Trophoblast cell (in vitro differentiated cells and primary cell): ENCODE measurements around the gene RCVRN.

Source experiments
- DNase-seq, 2 donors: peaks; one replicate each; pipeline ENCODE4 v3.0.0-alpha.2; 2016
- H2AFZ ChIP-seq: 2 replicates; pipeline ENCODE4 v1.6.1; 2013; ENCODE audit warnings: low read length, moderate library complexity, mild to moderate bottlenecking; ENCODE audit not compliant: insufficient read depth, poor library complexity
- H2AK5ac ChIP-seq: 2 replicates; pipeline ENCODE4 v1.6.1; 2013; ENCODE audit warnings: mild to moderate bottlenecking, low read length
- H2BK120ac ChIP-seq: 2 replicates; pipeline ENCODE4 v1.6.1; 2013; ENCODE audit warnings: low read length, mild to moderate bottlenecking, moderate library complexity; ENCODE audit not compliant: insufficient read depth, poor library complexity
- H2BK12ac ChIP-seq: 2 replicates; pipeline ENCODE4 v1.6.1; 2013; ENCODE audit warnings: mild to moderate bottlenecking, low read length, moderate library complexity
- H2BK5ac ChIP-seq: 2 replicates; pipeline ENCODE4 v1.6.1; 2013; ENCODE audit warnings: low read length, low read depth, moderate library complexity, mild to moderate bottlenecking; ENCODE audit not compliant: poor library complexity
- H3K14ac ChIP-seq: 2 replicates; pipeline ENCODE4 v1.6.1; 2013; ENCODE audit warnings: mild to moderate bottlenecking, low read length
- H3K18ac ChIP-seq: 2 replicates; pipeline ENCODE4 v1.6.1; 2013; ENCODE audit warnings: mild to moderate bottlenecking, low read length
- H3K23ac ChIP-seq: 2 replicates; pipeline ENCODE4 v1.6.1; 2013; ENCODE audit warnings: low read length
- H3K27ac ChIP-seq: 2 replicates; pipeline ENCODE4 v1.5.1; 2013; ENCODE audit warnings: low read depth, mild to moderate bottlenecking, inconsistent platforms, low read length, moderate library complexity
- H3K27me3 ChIP-seq: 2 replicates; pipeline ENCODE4 v1.6.1; 2013; ENCODE audit warnings: inconsistent platforms, mild to moderate bottlenecking, low read length, moderate library complexity; ENCODE audit not compliant: insufficient read depth
- H3K36me3 ChIP-seq, 2 experiments: 1 replicate in 1 of 2; 2 replicates in 1 of 2; pipeline ENCODE4 v1.6.1; 2013; ENCODE audit warnings: low read length in 2 of 2, mild to moderate bottlenecking in 2 of 2, moderate library complexity in 1 of 2; ENCODE audit not compliant: insufficient read depth in 2 of 2, control insufficient read depth in 1 of 2
- H3K4ac ChIP-seq: 2 replicates; pipeline ENCODE4 v1.6.1; 2013; ENCODE audit warnings: low read depth, mild to moderate bottlenecking, low read length, moderate library complexity
- H3K4me1 ChIP-seq, 2 experiments: 1 replicate in 1 of 2; 2 replicates in 1 of 2; pipeline ENCODE4 v1.6.1; 2013; ENCODE audit warnings: low read length in 2 of 2, mild to moderate bottlenecking in 2 of 2, moderate library complexity in 1 of 2; ENCODE audit not compliant: insufficient read depth in 2 of 2, control insufficient read depth in 1 of 2
- H3K4me2 ChIP-seq: 2 replicates; pipeline ENCODE4 v1.6.1; 2013; ENCODE audit warnings: inconsistent platforms, mild to moderate bottlenecking, low read length, moderate library complexity
- H3K4me3 ChIP-seq: 2 replicates; pipeline ENCODE4 v1.5.1; 2013; ENCODE audit warnings: mild to moderate bottlenecking, low read depth, low read length, inconsistent platforms
- H3K79me1 ChIP-seq: one replicate; pipeline ENCODE4 v1.6.1; 2013; ENCODE audit warnings: low read length
- H3K79me2 ChIP-seq: 2 replicates; pipeline ENCODE4 v1.6.1; 2013; ENCODE audit warnings: low read length, mild to moderate bottlenecking; ENCODE audit not compliant: control insufficient read depth, insufficient read depth, poor library complexity
- H3K9ac ChIP-seq: 2 replicates; pipeline ENCODE4 v1.6.1; 2013; ENCODE audit warnings: mild to moderate bottlenecking, low read length
- H3K9me3 ChIP-seq: 2 replicates; pipeline ENCODE4 v1.6.1; 2013; ENCODE audit warnings: low read depth, mild to moderate bottlenecking, control low read depth, inconsistent platforms, low read length; ENCODE audit not compliant: insufficient read depth
- H4K12ac ChIP-seq: 2 replicates; pipeline ENCODE4 v1.6.1; 2013; ENCODE audit warnings: low read depth, mild to moderate bottlenecking, low read length, moderate library complexity
- H4K8ac ChIP-seq: 2 replicates; pipeline ENCODE4 v1.6.1; 2013; ENCODE audit warnings: low read depth, mild to moderate bottlenecking, low read length, moderate library complexity
- H4K91ac ChIP-seq: one replicate; pipeline ENCODE4 v1.6.1; 2013; ENCODE audit warnings: low read depth, mild to moderate bottlenecking, low read length, moderate library complexity
- WGBS: extraction: QIAGEN DNeasy Blood & Tissue Kit; methylation state at CpG from one replicate; pipeline ENCODE4 v1.1.7; 2013; ENCODE audit warnings: missing lambda C conversion rate; ENCODE audit not compliant: insufficient read length, insufficient coverage; ENCODE audit errors: extremely low coverage; 5-methylcytosine and 5-hydroxymethylcytosine counted together

Gene RCVRN

DNA sequence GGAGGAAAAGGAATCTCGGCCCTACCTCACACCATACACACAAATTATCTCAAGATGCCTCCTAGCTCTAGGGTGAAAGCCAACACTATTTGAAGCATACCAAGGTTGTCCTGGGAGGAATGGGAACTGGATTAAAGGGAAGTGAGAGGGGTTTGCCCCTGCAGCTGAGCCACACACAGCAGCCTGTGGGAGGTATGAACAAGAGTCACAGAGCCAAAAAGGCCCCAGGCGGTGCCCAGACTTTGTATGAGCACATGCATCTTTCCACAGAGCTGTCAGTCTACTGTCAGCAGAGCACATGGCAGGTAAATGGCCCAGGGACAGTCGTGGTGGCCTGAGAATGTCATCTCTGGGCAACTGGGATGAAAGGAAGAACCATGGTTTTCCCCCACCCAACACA is 31.0 kb upstream of the RCVRN start:
- Histone ChIP-seq H3K9me3 (no peaks in the 10 kb centered on the region), H2BK5ac (no peak overlapping the region), H4K91ac (no peak overlapping the region), H3K36me3 (peaks cover 19 to 21% of the 10 kb centered on the region in 2 experiments), H3K79me2 (no peaks in the 10 kb centered on the region), H2AK5ac (no peak overlapping the region), H4K8ac (no peak overlapping the region), H4K12ac (no peak overlapping the region), H3K9ac (no peak overlapping the region), H2BK12ac (no peak overlapping the region), H3K4me2 (no peak overlapping the region), H3K18ac (no peak overlapping the region), H3K4me1 (peaks cover 0 to 2% of the 10 kb centered on the region in 2 experiments), H3K4me3 (no peak overlapping the region), H3K79me1 (no peaks in the 10 kb centered on the region), H3K4ac (no peak overlapping the region), H3K27me3 (no peaks in the 10 kb centered on the region), H2BK120ac (no peak overlapping the region), H2AFZ (no peak overlapping the region), H3K23ac (no peak overlapping the region), H3K27ac (no peak overlapping the region), H3K14ac (no peak overlapping the region)
- whole genome bisulfite sequencing: no CpG with 5 or more reads among the region's 3 CpGs
- DNase-seq: no peak

GRCh38 chr17:9935408-9935807 is 30.3 kb upstream of the RCVRN start:
- Histone ChIP-seq H3K4me2 (no peak overlapping the region), H2BK5ac (no peak overlapping the region), H3K79me1 (no peaks in the 10 kb centered on the region), H2AFZ (no peak overlapping the region), H3K36me3 (peaks cover 16 to 21% of the 10 kb centered on the region in 2 experiments), H3K9ac (no peak overlapping the region), H3K18ac (no peak overlapping the region), H3K27me3 (no peaks in the 10 kb centered on the region), H3K14ac (no peak overlapping the region), H4K8ac (no peak overlapping the region), H4K91ac (no peak overlapping the region), H3K79me2 (no peaks in the 10 kb centered on the region), H3K4ac (no peak overlapping the region), H3K9me3 (no peaks in the 10 kb centered on the region), H3K4me1 (peaks cover 0 to 2% of the 10 kb centered on the region in 2 experiments), H3K23ac (no peak overlapping the region), H2AK5ac (no peak overlapping the region), H4K12ac (no peak overlapping the region), H2BK120ac (no peak overlapping the region), H3K27ac (no peak overlapping the region), H2BK12ac (no peak overlapping the region), H3K4me3 (no peak overlapping the region)
- peak; percentile 17 to 22 for DNase-seq
- no CpG with 5 or more reads among the region's 6 CpGs for WGBS

DNA sequence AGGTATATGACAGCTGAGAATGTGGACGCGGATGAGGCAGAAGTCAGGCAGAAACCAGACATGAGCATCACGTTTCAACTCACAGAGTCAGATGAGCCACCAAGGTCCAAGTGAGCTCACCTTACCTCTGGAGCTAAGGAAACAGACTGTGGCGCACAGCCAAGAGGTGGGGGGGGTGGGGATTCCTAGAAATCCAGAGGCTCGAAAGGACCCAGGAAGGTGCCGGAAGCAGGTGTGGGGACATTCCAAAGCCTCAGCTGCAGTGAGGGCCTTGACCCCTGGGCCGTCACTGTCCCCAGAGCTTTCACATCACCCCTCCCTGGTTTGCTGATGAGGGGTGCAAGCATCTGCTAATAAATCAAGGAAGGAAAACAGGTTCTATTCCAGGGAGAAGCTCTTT is 29.3 kb upstream of the RCVRN start:
- H3K27me3 ChIP-seq: no peaks in the 10 kb centered on the region
- H3K23ac ChIP-seq: no peak overlapping the region
- no CpG with 5 or more reads among the region's 7 CpGs for WGBS
- peak; percentile 34 to 46 for DNase-seq
- no peak overlapping the region for H2AFZ ChIP-seq
- peaks cover 10 to 13% of the 10 kb centered on the region in 2 experiments for H3K36me3 ChIP-seq
- H3K9me3 ChIP-seq: no peaks in the 10 kb centered on the region
- H3K79me2 ChIP-seq: no peaks in the 10 kb centered on the region
- H4K8ac ChIP-seq: no peak overlapping the region
- H3K9ac ChIP-seq: no peak overlapping the region
- no peak overlapping the region for H3K18ac ChIP-seq
- no peak overlapping the region for H3K4me2 ChIP-seq
- H2AK5ac ChIP-seq: no peak overlapping the region
- H3K79me1 ChIP-seq: no peaks in the 10 kb centered on the region
- no peak overlapping the region for H3K4me3 ChIP-seq
- H3K27ac ChIP-seq: no peak overlapping the region
- no peak overlapping the region for H3K14ac ChIP-seq
- H2BK120ac ChIP-seq: no peak overlapping the region
- peaks cover 0 to 2% of the 10 kb centered on the region in 2 experiments for H3K4me1 ChIP-seq
- H2BK12ac ChIP-seq: no peak overlapping the region
- no peak overlapping the region for H4K12ac ChIP-seq
- H2BK5ac ChIP-seq: no peak overlapping the region
- H3K4ac ChIP-seq: no peak overlapping the region
- no peak overlapping the region for H4K91ac ChIP-seq

- DNase-seq: peak in 1 of 2 donors; percentile 20
- Histone ChIP-seq H3K14ac (no peak overlapping the region), H3K27me3 (no peaks in the 10 kb centered on the region), H3K4me1 (peaks cover 0 to 2% of the 10 kb centered on the region in 2 experiments), H4K91ac (no peak overlapping the region), H3K4ac (no peak overlapping the region), H2BK120ac (no peak overlapping the region), H3K4me3 (no peak overlapping the region), H3K4me2 (no peak overlapping the region), H3K79me2 (no peaks in the 10 kb centered on the region), H2AK5ac (no peak overlapping the region), H3K36me3 (peaks cover 8 to 10% of the 10 kb centered on the region in 2 experiments), H3K23ac (no peak overlapping the region), H3K79me1 (no peaks in the 10 kb centered on the region), H3K9me3 (no peaks in the 10 kb centered on the region), H3K18ac (no peak overlapping the region), H3K9ac (no peak overlapping the region), H2AFZ (no peak overlapping the region), H2BK12ac (no peak overlapping the region), H4K8ac (no peak overlapping the region), H3K27ac (no peak overlapping the region), H4K12ac (no peak overlapping the region), H2BK5ac (no peak overlapping the region)
- no CpG with 5 or more reads among the region's 2 CpGs for WGBS
Measured at GRCh38 chr17:9932491-9932890, 27.4 kb upstream of the RCVRN start.
